Measurements from ENCODE around the gene TIMM21.

Gene TIMM21

DNA sequence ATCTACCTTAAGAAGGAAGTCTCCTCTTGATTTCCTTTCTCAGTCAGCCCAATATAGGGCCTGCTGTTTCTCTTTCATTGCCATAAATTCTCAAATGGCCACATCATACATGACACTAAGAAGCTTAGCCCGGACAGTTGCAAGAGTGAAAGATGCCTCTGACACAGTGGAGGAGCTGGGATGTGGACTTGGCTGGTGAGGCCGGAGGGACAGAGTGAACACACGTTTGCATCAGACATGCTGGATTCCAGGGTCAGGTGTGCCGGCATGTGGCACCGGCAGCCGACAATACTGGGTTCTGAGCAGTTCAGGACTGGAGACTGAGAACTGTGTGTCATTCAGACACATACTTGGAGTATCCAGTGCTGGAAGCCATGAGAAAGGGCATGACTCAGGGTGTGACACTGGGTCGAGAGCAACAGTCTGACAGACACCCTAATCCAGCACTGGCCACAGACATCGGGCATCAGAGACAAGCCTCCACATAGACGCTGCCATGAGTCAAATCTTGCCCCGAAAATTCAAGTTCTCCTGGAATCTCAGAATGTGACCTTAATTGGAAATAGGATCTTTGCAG lies 31.4 kb downstream of the TIMM21 start:
- TF ChIP-seq CEBPB (IDR thresholded peaks at IDR 0.05) (no peak), TAF1 (IDR thresholded peaks at IDR 0.05; ENCODE audit: low read depth) (no peak), CREB1 (IDR thresholded peaks at IDR 0.05; ENCODE audit: low read depth) (no peak), EP300 (IDR thresholded peaks at IDR 0.05; ENCODE audit: borderline replicate concordance) (no peak), FOXM1 (IDR thresholded peaks at IDR 0.05; ENCODE audit: borderline replicate concordance, low read depth) (no peak), EGR1 (IDR thresholded peaks at IDR 0.05) (no peak), TCF12 (IDR thresholded peaks at IDR 0.05; ENCODE audit: low read depth) (no peak), YY1 (IDR thresholded peaks at IDR 0.05; ENCODE audit: low read depth) (no peak), ZBTB7A (IDR thresholded peaks at IDR 0.05; ENCODE audit: low read depth) (no peak), TEAD4 (IDR thresholded peaks at IDR 0.05) (no peak), RAD21 (IDR thresholded peaks at IDR 0.05; ENCODE audit: low read depth) (no peak), NFIC (IDR thresholded peaks at IDR 0.05) (no peak)
- TF ChIP-seq, protein P1, sequence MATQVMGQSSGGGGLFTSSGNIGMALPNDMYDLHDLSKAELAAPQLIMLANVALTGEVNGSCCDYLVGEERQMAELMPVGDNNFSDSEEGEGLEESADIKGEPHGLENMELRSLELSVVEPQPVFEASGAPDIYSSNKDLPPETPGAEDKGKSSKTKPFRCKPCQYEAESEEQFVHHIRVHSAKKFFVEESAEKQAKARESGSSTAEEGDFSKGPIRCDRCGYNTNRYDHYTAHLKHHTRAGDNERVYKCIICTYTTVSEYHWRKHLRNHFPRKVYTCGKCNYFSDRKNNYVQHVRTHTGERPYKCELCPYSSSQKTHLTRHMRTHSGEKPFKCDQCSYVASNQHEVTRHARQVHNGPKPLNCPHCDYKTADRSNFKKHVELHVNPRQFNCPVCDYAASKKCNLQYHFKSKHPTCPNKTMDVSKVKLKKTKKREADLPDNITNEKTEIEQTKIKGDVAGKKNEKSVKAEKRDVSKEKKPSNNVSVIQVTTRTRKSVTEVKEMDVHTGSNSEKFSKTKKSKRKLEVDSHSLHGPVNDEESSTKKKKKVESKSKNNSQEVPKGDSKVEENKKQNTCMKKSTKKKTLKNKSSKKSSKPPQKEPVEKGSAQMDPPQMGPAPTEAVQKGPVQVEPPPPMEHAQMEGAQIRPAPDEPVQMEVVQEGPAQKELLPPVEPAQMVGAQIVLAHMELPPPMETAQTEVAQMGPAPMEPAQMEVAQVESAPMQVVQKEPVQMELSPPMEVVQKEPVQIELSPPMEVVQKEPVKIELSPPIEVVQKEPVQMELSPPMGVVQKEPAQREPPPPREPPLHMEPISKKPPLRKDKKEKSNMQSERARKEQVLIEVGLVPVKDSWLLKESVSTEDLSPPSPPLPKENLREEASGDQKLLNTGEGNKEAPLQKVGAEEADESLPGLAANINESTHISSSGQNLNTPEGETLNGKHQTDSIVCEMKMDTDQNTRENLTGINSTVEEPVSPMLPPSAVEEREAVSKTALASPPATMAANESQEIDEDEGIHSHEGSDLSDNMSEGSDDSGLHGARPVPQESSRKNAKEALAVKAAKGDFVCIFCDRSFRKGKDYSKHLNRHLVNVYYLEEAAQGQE (IDR thresholded peaks at IDR 0.05; ENCODE audit: low read depth), result no peak
- TF ChIP-seq, protein P2, sequence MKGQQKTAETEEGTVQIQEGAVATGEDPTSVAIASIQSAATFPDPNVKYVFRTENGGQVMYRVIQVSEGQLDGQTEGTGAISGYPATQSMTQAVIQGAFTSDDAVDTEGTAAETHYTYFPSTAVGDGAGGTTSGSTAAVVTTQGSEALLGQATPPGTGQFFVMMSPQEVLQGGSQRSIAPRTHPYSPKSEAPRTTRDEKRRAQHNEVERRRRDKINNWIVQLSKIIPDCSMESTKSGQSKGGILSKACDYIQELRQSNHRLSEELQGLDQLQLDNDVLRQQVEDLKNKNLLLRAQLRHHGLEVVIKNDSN (IDR thresholded peaks at IDR 0.05), result no peak
- TF ChIP-seq, protein P3, sequence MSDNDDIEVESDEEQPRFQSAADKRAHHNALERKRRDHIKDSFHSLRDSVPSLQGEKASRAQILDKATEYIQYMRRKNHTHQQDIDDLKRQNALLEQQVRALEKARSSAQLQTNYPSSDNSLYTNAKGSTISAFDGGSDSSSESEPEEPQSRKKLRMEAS (IDR thresholded peaks at IDR 0.05), result no peak

DNA sequence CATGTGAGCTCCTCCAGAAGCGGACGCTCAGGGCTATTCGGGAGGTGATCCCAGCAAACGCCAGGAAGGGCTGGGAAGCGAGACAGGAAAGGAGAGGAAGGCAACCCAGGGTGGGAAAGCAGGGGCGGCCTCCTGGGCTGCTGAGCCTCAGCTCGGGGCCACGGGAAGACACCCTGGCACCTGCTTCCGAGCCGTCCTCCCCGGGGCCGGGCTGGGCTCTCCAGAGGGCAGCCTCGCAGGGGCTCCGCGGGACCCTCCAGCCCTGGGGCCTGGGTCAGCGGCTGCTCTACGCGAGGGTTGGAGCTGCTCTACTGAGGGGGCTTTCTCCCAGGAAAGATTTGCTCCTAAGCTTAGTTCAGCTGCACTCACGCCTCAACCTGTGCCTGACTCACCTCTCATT lies 34.0 kb downstream of the TIMM21 start:
- no peak for TF ChIP-seq CREB1 (IDR thresholded peaks at IDR 0.05; ENCODE audit: low read depth)
- no peak for TF ChIP-seq FOXM1 (IDR thresholded peaks at IDR 0.05; ENCODE audit: borderline replicate concordance, low read depth)
- TF ChIP-seq, protein P3 (IDR thresholded peaks at IDR 0.05), result no peak
- TF ChIP-seq TEAD4 (IDR thresholded peaks at IDR 0.05), result no peak
- no peak for TF ChIP-seq CEBPB (IDR thresholded peaks at IDR 0.05)
- TF ChIP-seq EGR1 (IDR thresholded peaks at IDR 0.05), result no peak
- TF ChIP-seq ZBTB7A (IDR thresholded peaks at IDR 0.05; ENCODE audit: low read depth), result no peak
- TF ChIP-seq, protein P2 (IDR thresholded peaks at IDR 0.05), result no peak
- TF ChIP-seq TAF1 (IDR thresholded peaks at IDR 0.05; ENCODE audit: low read depth), result no peak
- no peak for TF ChIP-seq YY1 (IDR thresholded peaks at IDR 0.05; ENCODE audit: low read depth)
- TF ChIP-seq, protein P1 (IDR thresholded peaks at IDR 0.05; ENCODE audit: low read depth), result no peak
- TF ChIP-seq TCF12 (IDR thresholded peaks at IDR 0.05; ENCODE audit: low read depth), result no peak
- TF ChIP-seq RAD21 (IDR thresholded peaks at IDR 0.05; ENCODE audit: low read depth), result no peak

DNA sequence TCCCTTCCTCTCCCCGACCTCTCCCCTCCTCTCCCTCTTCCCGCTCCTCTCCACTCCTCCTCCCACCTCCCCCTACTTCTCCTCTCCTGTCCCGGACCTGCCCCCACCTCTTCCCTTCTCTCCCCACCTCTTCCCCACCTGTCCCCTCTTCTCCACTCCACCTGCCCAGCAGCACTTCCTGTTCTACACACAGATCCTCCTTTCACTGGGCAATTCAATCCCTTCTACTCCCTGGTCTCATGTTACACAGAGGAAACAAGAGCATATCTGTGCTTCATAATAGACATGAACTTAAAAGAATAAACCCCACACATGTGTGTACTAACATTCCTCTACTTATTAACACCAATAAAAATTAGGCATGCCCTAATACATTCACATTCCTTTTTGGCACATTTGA lies 34.8 kb downstream of the TIMM21 start:
- TF ChIP-seq EP300 (IDR thresholded peaks at IDR 0.05; ENCODE audit: borderline replicate concordance), result no peak
- TF ChIP-seq EGR1 (IDR thresholded peaks at IDR 0.05), result no peak
- TF ChIP-seq YY1 (IDR thresholded peaks at IDR 0.05; ENCODE audit: low read depth), result no peak
- TF ChIP-seq NFIC (IDR thresholded peaks at IDR 0.05), result no peak
- TF ChIP-seq CREB1 (IDR thresholded peaks at IDR 0.05; ENCODE audit: low read depth), result no peak
- TF ChIP-seq, protein P1 (IDR thresholded peaks at IDR 0.05; ENCODE audit: low read depth), result no peak
- TF ChIP-seq, protein P3 (IDR thresholded peaks at IDR 0.05), result no peak
- TF ChIP-seq, protein P2 (IDR thresholded peaks at IDR 0.05), result no peak
- TF ChIP-seq TEAD4 (IDR thresholded peaks at IDR 0.05), result no peak

DNA sequence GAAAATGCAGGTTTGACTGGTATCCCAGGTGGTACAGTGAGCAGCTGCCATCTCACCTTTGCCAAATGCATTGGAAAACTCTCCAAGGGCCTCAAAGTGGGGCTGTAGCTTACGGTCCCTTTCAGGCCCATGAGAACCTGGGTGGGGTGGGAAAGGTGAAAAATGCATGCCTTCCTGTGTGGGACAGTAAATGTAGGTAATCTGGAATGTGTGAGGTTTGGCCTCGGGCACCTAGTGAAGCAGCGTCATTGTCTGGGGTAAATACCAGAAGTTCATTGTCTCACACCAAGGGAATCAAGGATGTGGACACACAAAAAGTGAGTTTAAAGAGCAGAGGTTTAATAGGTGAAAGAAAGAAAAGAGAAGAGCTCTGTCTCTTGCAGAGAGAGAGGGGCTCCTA lies 36.6 kb downstream of the TIMM21 start:
- TF ChIP-seq, protein P3 (IDR thresholded peaks at IDR 0.05), result no peak
- TF ChIP-seq FOXM1 (IDR thresholded peaks at IDR 0.05; ENCODE audit: borderline replicate concordance, low read depth), result no peak
- TF ChIP-seq TEAD4 (IDR thresholded peaks at IDR 0.05), result no peak
- TF ChIP-seq EGR1 (IDR thresholded peaks at IDR 0.05), result no peak
- no peak for TF ChIP-seq CREB1 (IDR thresholded peaks at IDR 0.05; ENCODE audit: low read depth)
- TF ChIP-seq EP300 (IDR thresholded peaks at IDR 0.05; ENCODE audit: borderline replicate concordance), result no peak
- TF ChIP-seq, protein P2 (IDR thresholded peaks at IDR 0.05), result no peak
- no peak for TF ChIP-seq TAF1 (IDR thresholded peaks at IDR 0.05; ENCODE audit: low read depth)
- TF ChIP-seq NFIC (IDR thresholded peaks at IDR 0.05), result no peak
